Measurements from ENCODE around the gene DVL2. TPM values are rescaled to one million over a fixed set of nuclear protein-coding genes. Genes with fewer than 3 reads are reported as not detected.

The DVL2 gene
- polyA plus RNA-seq, 1 experiment: 5.1 TPM

DNA sequence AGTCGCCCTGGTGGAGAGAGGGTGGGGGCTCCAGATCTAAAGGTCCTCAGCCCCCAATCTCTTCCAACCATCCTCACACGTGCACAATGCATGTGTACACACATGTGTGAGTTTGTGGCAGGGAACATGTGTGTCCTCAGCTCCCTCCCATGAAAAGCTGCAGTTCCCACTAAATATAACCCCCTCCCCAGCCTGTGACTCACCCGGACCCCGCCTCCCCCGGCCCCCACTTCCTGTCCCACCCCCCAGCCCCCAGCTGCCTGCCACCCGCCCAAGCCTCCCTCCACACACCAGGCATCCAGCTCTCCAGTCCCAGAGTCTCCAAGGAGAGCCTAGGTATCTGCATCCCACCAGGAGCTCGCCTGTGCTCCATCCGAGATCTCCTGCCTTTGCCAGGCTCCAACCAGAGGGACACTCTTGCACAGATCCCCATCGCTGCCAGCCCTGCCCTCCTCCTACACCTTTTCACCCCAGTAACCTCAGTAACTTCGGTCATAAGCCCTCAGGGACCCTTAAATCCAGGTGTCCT lies 18.6 kb downstream of the DVL2 start:
- Histone ChIP-seq H3K27ac (ENCODE audit: low read depth, low read length) (peak overlapping the region; percentile 68), H3K27me3 (ENCODE audit: control insufficient read depth, insufficient read depth, low read length) (no peaks in the 10 kb centered on the region), H3K9me3 (ENCODE audit: control insufficient read depth, insufficient read depth, low read length) (no peaks in the 10 kb centered on the region; the same call in 1 of the 2 replicates), H3K4me3 (ENCODE audit: low read depth, low read length) (peak overlapping the region; percentile 72)
- no peak for DNase-seq (ENCODE audit: low read depth, low spot score)
- CTCF ChIA-PET: interaction anchor here (0.6 to 1.7 kb wide), 3 partner anchors 27 to 502 kb away, joined by 3 to 20 read pairs (median 4); partner anchors contain the start of genes DNAH2, GABARAP and SLC16A11
- POLR2A ChIA-PET: no interaction called here
- TF ChIP-seq, protein P1, sequence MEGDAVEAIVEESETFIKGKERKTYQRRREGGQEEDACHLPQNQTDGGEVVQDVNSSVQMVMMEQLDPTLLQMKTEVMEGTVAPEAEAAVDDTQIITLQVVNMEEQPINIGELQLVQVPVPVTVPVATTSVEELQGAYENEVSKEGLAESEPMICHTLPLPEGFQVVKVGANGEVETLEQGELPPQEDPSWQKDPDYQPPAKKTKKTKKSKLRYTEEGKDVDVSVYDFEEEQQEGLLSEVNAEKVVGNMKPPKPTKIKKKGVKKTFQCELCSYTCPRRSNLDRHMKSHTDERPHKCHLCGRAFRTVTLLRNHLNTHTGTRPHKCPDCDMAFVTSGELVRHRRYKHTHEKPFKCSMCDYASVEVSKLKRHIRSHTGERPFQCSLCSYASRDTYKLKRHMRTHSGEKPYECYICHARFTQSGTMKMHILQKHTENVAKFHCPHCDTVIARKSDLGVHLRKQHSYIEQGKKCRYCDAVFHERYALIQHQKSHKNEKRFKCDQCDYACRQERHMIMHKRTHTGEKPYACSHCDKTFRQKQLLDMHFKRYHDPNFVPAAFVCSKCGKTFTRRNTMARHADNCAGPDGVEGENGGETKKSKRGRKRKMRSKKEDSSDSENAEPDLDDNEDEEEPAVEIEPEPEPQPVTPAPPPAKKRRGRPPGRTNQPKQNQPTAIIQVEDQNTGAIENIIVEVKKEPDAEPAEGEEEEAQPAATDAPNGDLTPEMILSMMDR (IDR thresholded peaks at IDR 0.05; ENCODE audit: low read depth, low read length): no peak

DNA sequence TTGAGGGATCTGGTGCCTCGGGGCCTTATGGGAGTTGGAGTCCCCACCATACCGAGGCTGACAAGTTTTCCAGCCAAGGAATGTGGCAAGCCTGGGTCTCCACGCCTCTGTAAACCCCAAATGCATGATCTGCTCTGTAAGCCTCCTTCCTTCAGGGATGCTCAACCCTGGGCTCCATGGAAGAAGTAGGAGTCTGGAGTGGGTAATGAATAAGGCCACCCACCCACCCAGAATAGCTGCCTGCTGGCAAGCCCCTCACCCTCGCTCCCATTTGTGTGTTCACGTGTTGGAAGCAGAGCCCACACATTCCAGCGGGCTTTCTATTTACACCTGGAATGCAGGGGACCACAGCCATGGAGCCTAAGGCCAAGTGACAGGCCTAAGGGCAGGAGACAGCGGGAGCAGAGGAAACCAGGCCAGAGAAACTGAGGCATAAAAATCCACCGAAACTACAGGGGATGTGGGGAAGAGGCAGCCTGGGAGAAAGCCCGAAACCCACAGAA lies 19.1 kb downstream of the DVL2 start:
- TF ChIP-seq, protein P1 (IDR thresholded peaks at IDR 0.05; ENCODE audit: low read depth, low read length): no peak
- DNase-seq (ENCODE audit: low read depth, low spot score): no peak
- ChIA-PET CTCF (interaction anchor here (0.6 to 1.7 kb wide), 4 partner anchors 9 to 502 kb away, joined by 3 to 20 read pairs (median 4); partner anchors contain the start of genes DNAH2, GABARAP and SLC16A11), POLR2A (interaction anchor here (1.0 kb wide), 1 partner anchor 28 kb away, joined by 3 read pairs; no protein-coding TSS in a partner anchor)
- H3K27ac ChIP-seq (ENCODE audit: low read depth, low read length): peak overlapping the region; percentile 68
- peak overlapping the region; percentile 58 for H3K4me3 ChIP-seq (ENCODE audit: low read depth, low read length)
- H3K9me3 ChIP-seq (ENCODE audit: control insufficient read depth, insufficient read depth, low read length): no peaks in the 10 kb centered on the region; the same call in 1 of the 2 replicates
- H3K27me3 ChIP-seq (ENCODE audit: control insufficient read depth, insufficient read depth, low read length): no peaks in the 10 kb centered on the region

GRCh38 chr17:7214300-7215135 lies 19.8 kb downstream of the DVL2 start:
- no peaks in the 10 kb centered on the region for H3K27me3 ChIP-seq (ENCODE audit: control insufficient read depth, insufficient read depth, low read length)
- peak overlapping the region; percentile 58 for H3K4me3 ChIP-seq (ENCODE audit: low read depth, low read length)
- H3K27ac ChIP-seq (ENCODE audit: low read depth, low read length): peak overlapping the region; percentile 77
- POLR2A ChIA-PET: interaction anchor here (1.0 to 1.3 kb wide), 3 partner anchors 20 to 115 kb away, joined by 3 to 4 read pairs (median 3); partner anchors contain the start of genes DVL2 and NEURL4
- CTCF ChIA-PET: interaction anchor here (0.5 to 1.7 kb wide), 6 partner anchors 8 to 195 kb away, joined by 3 to 20 read pairs (median 4); partner anchors contain the start of genes SLC16A11 and SLC2A4
- peak; percentile 89 for DNase-seq (ENCODE audit: low read depth, low spot score)
- TF ChIP-seq, protein P1 (IDR thresholded peaks at IDR 0.05; ENCODE audit: low read depth, low read length): peak; percentile 63
- H3K9me3 ChIP-seq (ENCODE audit: control insufficient read depth, insufficient read depth, low read length): no peaks in the 10 kb centered on the region

- POLR2A ChIA-PET: interaction anchor here (1.1 to 1.3 kb wide), 2 partner anchors 20 to 116 kb away, joined by 3 to 4 read pairs; partner anchors contain the start of genes DVL2 and NEURL4
Observed at GRCh38 chr17:7213895-7214299, 20.4 kb downstream of the DVL2 start.

More at GRCh38 chr17:7213895-7214299, 20.4 kb downstream of the DVL2 start:
- CTCF ChIA-PET: interaction anchor here (1.0 to 1.7 kb wide), 5 partner anchors 8 to 195 kb away, joined by 3 to 20 read pairs (median 3); partner anchors contain the start of gene SLC16A11
- H3K9me3 ChIP-seq (ENCODE audit: control insufficient read depth, insufficient read depth, low read length): no peaks in the 10 kb centered on the region
- peak overlapping the region; percentile 39 for H3K27ac ChIP-seq (ENCODE audit: low read depth, low read length)
- H3K4me3 ChIP-seq (ENCODE audit: low read depth, low read length): peak overlapping the region; percentile 58
- TF ChIP-seq, protein P1 (IDR thresholded peaks at IDR 0.05; ENCODE audit: low read depth, low read length): peak; percentile 53
- no peak for DNase-seq (ENCODE audit: low read depth, low spot score)
- H3K27me3 ChIP-seq (ENCODE audit: control insufficient read depth, insufficient read depth, low read length): no peaks in the 10 kb centered on the region

All from AG04450 (cell line).